ENCODE measurements around the gene CD52.

CD52 gene

GRCh38 chr1:26357121-26357602 is 39.4 kb downstream of the CD52 start:
- no peak for DNase-seq

DNA sequence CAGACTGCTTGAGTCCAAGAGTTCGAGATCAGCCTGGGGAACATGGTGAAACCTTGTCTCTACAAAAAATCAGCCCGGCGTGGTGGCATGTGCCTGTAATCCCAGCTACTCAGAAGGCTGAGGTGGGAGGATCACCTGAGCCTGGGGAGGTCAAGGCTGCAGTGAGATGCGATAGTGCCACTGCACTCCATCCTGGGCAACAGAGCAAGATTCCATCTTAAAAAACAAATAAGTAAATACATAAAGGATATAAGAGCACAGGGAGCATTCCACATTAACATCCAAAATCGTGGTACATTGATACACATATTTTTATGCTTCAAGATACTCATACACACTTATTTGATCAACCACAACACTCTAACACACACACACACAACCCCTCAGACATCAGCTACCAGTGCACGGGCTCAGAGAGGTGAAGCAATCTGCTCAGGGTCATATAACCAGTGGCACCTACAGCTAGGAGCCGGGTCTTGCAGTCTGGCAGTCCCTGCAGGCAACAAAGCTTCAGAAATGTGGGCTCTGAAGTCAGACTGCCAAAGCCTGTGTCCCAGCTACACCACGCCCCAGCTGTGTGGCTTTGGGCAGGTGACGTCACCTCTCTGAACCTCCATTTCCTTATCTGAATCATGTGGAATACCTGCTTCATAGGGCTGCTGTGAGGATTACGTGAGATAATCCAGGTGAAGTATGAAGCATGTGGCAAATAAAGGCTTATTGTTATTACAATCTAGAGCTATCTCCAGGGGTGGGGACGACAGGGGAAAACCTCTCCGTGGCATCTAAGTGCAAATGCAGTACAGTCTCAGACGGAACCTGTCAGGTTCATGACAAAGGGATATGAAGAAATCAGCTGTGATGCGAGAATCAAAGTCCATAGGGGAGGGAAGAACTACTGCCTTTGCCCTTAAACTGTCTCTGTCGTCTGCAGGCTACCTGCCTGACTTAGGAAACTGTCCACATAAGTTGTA is 40.9 kb downstream of the CD52 start:
- no peak for DNase-seq

DNA sequence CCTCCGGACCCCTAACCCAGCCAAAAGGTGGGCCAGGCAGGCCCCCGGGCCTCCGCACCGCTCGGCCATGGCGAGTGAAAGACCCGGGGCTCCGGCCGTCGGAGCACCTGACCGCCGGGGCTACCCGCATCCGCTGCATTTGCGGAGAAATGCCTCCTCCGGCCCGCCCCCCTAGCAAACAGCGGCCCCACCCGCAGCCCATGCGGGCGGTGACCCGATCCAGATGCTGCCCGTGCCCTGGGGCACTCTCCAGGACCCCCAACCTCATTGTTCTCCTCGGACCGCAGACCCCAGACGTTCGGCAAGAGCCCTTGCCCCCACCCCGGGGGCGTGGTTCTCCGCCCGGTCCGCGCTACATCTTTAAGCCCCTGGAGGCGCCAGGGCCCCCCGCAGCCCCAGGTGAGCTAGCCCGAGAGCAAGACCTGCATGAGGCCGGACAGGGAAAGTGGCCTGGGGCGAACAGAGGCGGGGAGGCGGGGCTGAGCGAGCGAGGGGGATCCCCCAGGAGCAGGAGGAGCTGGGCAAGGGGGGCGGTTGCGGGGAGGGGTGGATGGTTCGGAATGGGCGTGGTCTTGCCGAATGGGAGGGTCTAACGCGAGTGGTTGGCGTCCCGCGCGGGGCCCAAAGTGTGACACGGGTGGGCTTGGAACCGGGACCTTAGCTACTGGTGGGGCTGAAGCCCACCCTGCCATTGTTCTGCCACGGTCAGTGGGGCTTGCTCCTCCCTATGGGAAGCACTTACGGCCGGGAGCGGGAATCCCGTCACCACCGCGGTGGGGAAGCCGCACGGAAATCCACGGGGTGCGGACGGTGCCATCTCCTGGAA is 42.4 kb downstream of the CD52 start:
- DNase-seq = no peak

DNA sequence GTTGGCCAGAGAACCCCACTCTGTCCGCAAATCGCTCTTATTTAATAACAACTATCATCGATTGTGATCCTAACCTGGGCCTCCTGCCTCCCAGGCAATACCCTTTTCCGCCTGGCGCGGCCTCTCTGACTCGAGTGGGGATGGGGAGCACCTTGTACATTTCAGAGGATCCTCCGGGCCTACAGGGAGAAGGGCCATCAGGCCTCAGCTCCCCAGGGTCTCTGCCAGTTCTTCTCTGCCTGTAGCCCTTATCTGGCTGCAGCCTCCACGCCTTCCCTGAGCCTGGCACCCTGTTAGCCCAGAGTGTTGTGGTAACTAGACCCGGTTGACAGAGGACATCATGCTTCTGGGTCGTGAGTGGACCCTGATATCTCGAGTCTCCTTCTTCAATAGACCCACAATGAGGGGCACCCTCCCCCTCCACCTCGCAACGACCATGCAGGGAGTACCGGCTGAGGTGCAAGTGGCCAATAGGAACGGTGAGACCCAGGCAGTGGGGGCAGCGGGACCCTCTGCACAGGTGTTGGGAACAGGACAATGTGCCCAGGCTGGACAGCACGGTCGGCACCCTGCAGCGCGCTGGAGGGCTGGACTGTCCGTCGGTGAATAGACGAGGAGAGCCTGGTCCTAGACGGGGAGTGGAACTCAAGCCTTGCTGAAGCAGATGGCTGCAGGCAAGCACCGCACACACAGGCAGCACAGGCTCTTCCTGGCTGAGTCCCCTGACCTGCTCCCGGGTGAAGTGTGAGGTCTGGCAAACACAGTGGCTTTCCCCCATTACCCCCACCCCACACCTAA is 43.2 kb downstream of the CD52 start:
- DNase-seq = no peak

DNA sequence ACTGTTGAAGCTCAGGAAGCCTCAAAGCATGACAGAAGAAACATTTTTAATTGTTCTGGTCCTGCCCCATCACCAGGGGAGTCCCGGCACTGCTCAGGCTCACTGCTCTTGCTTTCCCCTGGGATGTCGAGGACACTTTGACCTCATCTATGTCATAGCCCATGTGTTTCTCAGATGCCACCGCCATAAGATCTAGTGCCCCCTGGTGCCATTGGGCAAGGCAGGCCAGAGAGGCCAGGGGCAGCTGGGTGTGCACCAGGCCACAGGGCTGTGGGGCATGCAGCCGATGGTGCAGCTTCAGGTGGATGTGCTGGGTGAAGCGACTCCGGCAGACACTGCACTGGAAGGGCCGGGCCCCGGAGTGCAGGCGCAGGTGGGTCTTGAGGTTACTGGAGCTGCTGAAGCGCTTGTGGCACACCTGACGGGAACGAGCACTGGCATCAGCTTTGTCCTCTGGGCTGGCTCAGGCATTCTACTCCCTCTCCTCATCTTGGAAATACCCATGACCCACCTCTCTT is 43.9 kb downstream of the CD52 start:
- no peak for DNase-seq

DNA sequence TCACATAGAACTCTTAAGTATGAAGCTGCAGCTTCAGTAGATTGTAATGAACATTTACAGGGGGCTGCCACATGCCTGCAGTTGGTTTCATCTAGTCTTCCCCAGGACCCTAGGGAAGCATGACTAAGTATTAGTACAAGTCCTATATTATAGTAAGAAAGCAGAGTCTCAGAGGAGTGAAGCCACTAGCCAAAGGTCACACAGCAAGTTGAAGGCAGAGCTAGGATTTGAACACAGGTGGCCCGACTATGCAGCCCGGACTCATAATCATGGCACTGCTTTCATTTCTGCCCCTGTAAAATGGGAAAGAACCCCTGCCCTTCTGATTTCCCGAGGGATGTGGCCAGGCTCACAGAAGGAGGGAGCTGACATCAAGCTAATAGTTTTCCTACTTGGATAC is 44.6 kb downstream of the CD52 start:
- DNase-seq = no peak

GRCh38 chr1:26363549-26364448 is 46.0 kb downstream of the CD52 start:
- peak; percentile 60 for DNase-seq

- no peak for DNase-seq
These were observed 47.2 kb downstream of the CD52 start for GRCh38 chr1:26364956-26365355.

DNA sequence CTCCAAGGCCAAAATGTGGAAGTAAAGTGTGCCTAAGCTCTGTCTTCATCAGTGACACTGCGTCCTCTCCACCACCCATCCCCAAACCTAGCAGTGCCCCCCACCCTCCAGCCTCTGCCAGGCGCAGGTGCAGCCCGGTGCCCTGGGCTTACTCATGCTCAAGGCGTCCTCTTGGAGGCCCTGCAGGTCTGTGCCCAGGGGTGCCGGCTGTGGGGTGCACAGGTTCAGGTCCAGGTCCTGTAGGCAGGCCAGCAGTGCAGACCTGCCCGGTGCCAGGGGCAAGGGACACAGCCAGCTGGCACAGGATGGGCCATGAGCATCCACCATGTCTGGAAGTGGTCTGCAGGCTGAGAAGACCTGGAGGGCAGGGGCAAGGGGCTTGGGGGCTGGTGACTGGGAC is 49.7 kb downstream of the CD52 start:
- DNase-seq = no peak

GRCh38 chr1:26368006-26368405 is 50.2 kb downstream of the CD52 start:
- no peak for DNase-seq

DNA sequence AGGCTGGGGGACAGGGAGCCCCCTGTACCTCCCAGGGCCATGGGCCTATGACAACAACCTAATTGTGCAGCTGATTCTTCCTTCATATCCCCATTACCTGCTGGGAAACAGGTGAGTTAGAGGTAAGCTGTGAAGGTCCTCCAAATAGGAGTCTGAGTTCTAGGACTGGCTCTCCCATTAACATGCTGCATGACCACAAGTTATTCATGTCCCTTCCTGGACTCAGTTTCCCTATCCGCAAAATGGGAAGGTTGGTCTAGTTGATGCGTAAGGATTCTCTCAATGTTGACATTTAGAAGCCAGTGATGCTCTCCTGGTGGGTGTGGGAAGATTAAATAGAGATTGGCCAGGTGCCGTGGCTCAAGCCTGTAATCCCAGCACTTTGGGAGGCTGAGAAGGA is 50.7 kb downstream of the CD52 start:
- no peak for DNase-seq
